K562 (cell line): Measurements from ENCODE around the gene EPHB1. TPM values are rescaled to one million over a fixed set of nuclear protein-coding genes. Genes with fewer than 3 reads are reported as not detected.

ENCODE experiments used
- ATAC-seq: fragments of 200-7000 bp; cut with Tn5 transposase; 3 replicates; pipeline ENCODE4 v1.9.1; 2020; ENCODE audit warnings: moderate library complexity
- BruUV-seq: library from RNA; stranded (reverse); fragments of 400-500 nt; replicated peaks from 2 replicates; lab custom pipeline; 2021; lab: Mats Ljungman, UMichigan
- CTCF ChIA-PET: fragments of 300-600 bp; formaldehyde crosslinking; extraction: SDS; loops from one replicate; lab custom pipeline; 2021; ENCODE audit warnings: low intra/inter-chr PET ratio; lab: Yijun Ruan, JAX
- POLR2A ChIA-PET: fragments of 300-600, 350-650 bp; sonication (Branson Sonifier 250); formaldehyde crosslinking; extraction: SDS; loops from one replicate; lab custom pipeline; 2021; ENCODE audit warnings: antibody characterized with exemption, inconsistent platforms; lab: Yijun Ruan, JAX
- DNase-seq, 4 experiments: peaks; one replicate each; pipeline versions ENCODE4 v3.0.0 to v3.0.0-alpha.2; 2011 to 2018; ENCODE audit warnings: low spot score in 3 of 4, mixed read lengths in 3 of 4; ENCODE audit errors: extremely low read depth in 1 of 4
- FAIRE-seq: peaks from 2 replicates; lab custom pipeline; 2011; peaks lifted over from hg19 to GRCh38; lab: Jason Lieb, UNC
- H2AFZ ChIP-seq: 2 replicates; pipeline ENCODE4 v1.6.0; 2011; ENCODE audit warnings: low read depth, low read length, control low read depth, inconsistent platforms
- H3K27ac ChIP-seq: fragments of 200-600 bp; 3 replicates; pipeline ENCODE4 v1.8.0; 2011; ENCODE audit warnings: low read depth, mild to moderate bottlenecking, control low read depth, inconsistent platforms, low read length, moderate library complexity, mixed read lengths; ENCODE audit errors: extremely low read depth
- H3K27me3 ChIP-seq, 2 experiments: fragments of 300-600 bp in 1 of 2; 2 replicates in 1 of 2; 3 replicates in 1 of 2; pipeline versions ENCODE4 v1.6.0 to v1.8.0; 2011; ENCODE audit warnings: inconsistent platforms in 2 of 2, low read length in 2 of 2, mild to moderate bottlenecking in 1 of 2, mixed read lengths in 1 of 2, moderate library complexity in 1 of 2; ENCODE audit not compliant: control insufficient read depth in 2 of 2, insufficient read depth in 2 of 2
- H3K36me3 ChIP-seq: fragments of 300-600 bp; 3 replicates; pipeline ENCODE4 v1.8.0; 2011; ENCODE audit warnings: mild to moderate bottlenecking, low read length, inconsistent platforms; ENCODE audit not compliant: control insufficient read depth, insufficient read depth
- H3K4me1 ChIP-seq, 2 experiments: fragments of 200-600 bp in 1 of 2; replicated peaks in 1 of 2; 2 replicates in 1 of 2; 3 replicates in 1 of 2; pipeline versions ENCODE4 v1.5.1 to v1.8.0; 2011; ENCODE audit warnings: inconsistent platforms in 2 of 2, low read length in 2 of 2, mild to moderate bottlenecking in 1 of 2, mixed read lengths in 1 of 2, moderate library complexity in 1 of 2; ENCODE audit not compliant: control insufficient read depth in 2 of 2, insufficient read depth in 2 of 2
- H3K4me2 ChIP-seq: 2 replicates; pipeline ENCODE4 v1.6.1; 2011; ENCODE audit warnings: low read length, control low read depth, inconsistent platforms, mixed read lengths; ENCODE audit not compliant: insufficient read depth
- H3K4me3 ChIP-seq: fragments of 200-600 bp; sonication (generic), shearing (Covaris generic); 2 replicates; pipeline ENCODE4 v1.5.1; 2016; ENCODE audit warnings: control low read depth, inconsistent platforms
- H3K79me2 ChIP-seq: fragments of 200-600 bp; 3 replicates; pipeline ENCODE4 v1.8.0; 2011; ENCODE audit warnings: low read length, inconsistent platforms; ENCODE audit not compliant: control insufficient read depth, insufficient read depth
- H3K9ac ChIP-seq, 2 experiments: 2 replicates each; pipeline versions ENCODE4 v1.6.0 to v1.6.1; 2011; ENCODE audit warnings: low read depth in 2 of 2, low read length in 2 of 2, control low read depth in 1 of 2, inconsistent platforms in 1 of 2, mild to moderate bottlenecking in 1 of 2, mixed read lengths in 1 of 2; ENCODE audit not compliant: insufficient read depth in 1 of 2
- H3K9me1 ChIP-seq: one replicate; pipeline ENCODE4 v1.6.0; 2011; ENCODE audit warnings: inconsistent platforms, mild to moderate bottlenecking, low read length, moderate library complexity; ENCODE audit not compliant: control insufficient read depth, insufficient read depth
- H3K9me3 ChIP-seq: replicated peaks from 2 replicates; pipeline ENCODE4 v1.5.1; 2011; ENCODE audit warnings: low read depth, low read length, inconsistent platforms; ENCODE audit not compliant: control insufficient read depth, insufficient read depth
- H4K20me1 ChIP-seq: replicated peaks from 2 replicates; pipeline ENCODE4 v1.6.1; 2011; ENCODE audit warnings: low read length, inconsistent platforms, mixed read lengths; ENCODE audit not compliant: control insufficient read depth, insufficient read depth
- ADNP ChIP-seq: fragments of 200-800 bp; sonication (Bioruptor generic); IDR thresholded peaks from 2 replicates; pipeline ENCODE4 v1.6.1; 2016; ENCODE audit warnings: missing genetic modification characterization, missing compliant biosample characterization
- C11orf30 ChIP-seq: fragments of 450-650 bp; IDR thresholded peaks from 2 replicates; pipeline ENCODE4 v1.6.1; 2016; ENCODE audit warnings: low read depth, mild to moderate bottlenecking
- ETV1 ChIP-seq: fragments of 450-650 bp; conservative IDR thresholded peaks from 2 replicates; pipeline ENCODE4 v1.6.1; 2016; ENCODE audit warnings: missing genetic modification characterization, control low read depth, low read depth, missing compliant biosample characterization
- KLF10 ChIP-seq: fragments of 250-450 bp; sonication (Bioruptor Pico); IDR thresholded peaks from 2 replicates; pipeline ENCODE4 v1.6.1; 2021; ENCODE audit warnings: matching md5 sums
- LARP7 ChIP-seq: fragments of 450-650 bp; IDR thresholded peaks from 2 replicates; pipeline ENCODE4 v1.6.1; 2016
- MNT ChIP-seq, 2 experiments: fragments of 450-650 bp; conservative IDR thresholded peaks; 2 replicates each; pipeline ENCODE4 v1.6.1; 2017; ENCODE audit warnings: mild to moderate bottlenecking in 2 of 2, moderate library complexity in 2 of 2
- NFYB ChIP-seq: IDR thresholded peaks from 2 replicates; pipeline ENCODE4 v1.6.1; 2011; ENCODE audit warnings: mild to moderate bottlenecking, moderate library complexity; ENCODE audit not compliant: insufficient read length; ENCODE audit errors: extremely low read depth
- SMARCA4 ChIP-seq: fragments of 450-650 bp; IDR thresholded peaks from 2 replicates; pipeline ENCODE4 v1.6.1; 2016
- STAT5A ChIP-seq: IDR thresholded peaks from 2 replicates; pipeline ENCODE4 v1.6.1; 2012; ENCODE audit warnings: low read length, inconsistent platforms, borderline replicate concordance
- ZNF644 ChIP-seq: fragments of 200-800 bp; sonication (Bioruptor generic); IDR thresholded peaks from 2 replicates; pipeline ENCODE4 v1.6.1; 2016; ENCODE audit warnings: low read depth, missing genetic modification characterization, missing compliant biosample characterization
- ZNF77 ChIP-seq: fragments of 250-450 bp; sonication (Bioruptor Pico); IDR thresholded peaks from 2 replicates; pipeline ENCODE4 v1.5.0; 2020
- WGBS: fragments of 100-300 bp; shearing (Covaris generic); methylation state at CpG from one replicate; pipeline ENCODE4 v1.1.6; 2016; ENCODE audit warnings: low coverage, mixed read lengths; ENCODE audit not compliant: insufficient coverage; ENCODE audit errors: missing lambda C conversion rate; 5-methylcytosine and 5-hydroxymethylcytosine counted together
- in situ Hi-C: fragments of 300-500 bp; cut with MboI; formaldehyde crosslinking; loops from 4 replicates; pipeline ENCODE4 v1.15.0; 2018; ENCODE audit warnings: inconsistent platforms, mixed read lengths
- intact Hi-C: fragments of 100-400 bp; cut with micrococcal nuclease; formaldehyde crosslinking; loops from 2 replicates; pipeline ENCODE4 v1.14.2; 2022
- polyA plus RNA-seq, 8 experiments: library from polyadenylated mRNA; depleted of rRNA in 4 of 8; stranded (reverse) in 5 of 8; unstranded in 3 of 8; fragments of >200 nt; fragmentation: Nextera tagmentation in 2 of 8; fragmentation: Illumina TruSeq in 1 of 8; extraction: Ambion mirVana in 2 of 8; extraction: Trizol in 1 of 8; gene quantifications; 2 replicates each; pipeline versions ENCODE4 v1.2.1 to v1.2.3, GENCODE V29; 2011 to 2014; ENCODE audit warnings: inconsistent platforms in 1 of 8, missing spikeins in 1 of 8
- total RNA-seq, 7 experiments: library from RNA; depleted of rRNA in 6 of 7; stranded (reverse); fragments of >200 nt in 6 of 7; fragmentation: Illumina TruSeq in 2 of 7; extraction: Trizol in 2 of 7; gene quantifications; 2 replicates each; pipeline versions ENCODE4 v1.2.1 to v1.2.3, GENCODE V29; 2011 to 2021; ENCODE audit warnings: low replicate concordance in 1 of 7
- TF ChIP-seq, protein P1 (sequence below): IDR thresholded peaks from 3 replicates; pipeline ENCODE4 v1.6.1; 2011; ENCODE audit warnings: borderline replicate concordance, mild to moderate bottlenecking; ENCODE audit not compliant: insufficient read length, insufficient read depth

Gene EPHB1
- total and polyA plus RNA-seq, 9 of the 15 experiments (the other 6 are each of a cell fraction or from before 2014, with no cell fraction given) = 0.29 TPM; not detected in 8

DNA sequence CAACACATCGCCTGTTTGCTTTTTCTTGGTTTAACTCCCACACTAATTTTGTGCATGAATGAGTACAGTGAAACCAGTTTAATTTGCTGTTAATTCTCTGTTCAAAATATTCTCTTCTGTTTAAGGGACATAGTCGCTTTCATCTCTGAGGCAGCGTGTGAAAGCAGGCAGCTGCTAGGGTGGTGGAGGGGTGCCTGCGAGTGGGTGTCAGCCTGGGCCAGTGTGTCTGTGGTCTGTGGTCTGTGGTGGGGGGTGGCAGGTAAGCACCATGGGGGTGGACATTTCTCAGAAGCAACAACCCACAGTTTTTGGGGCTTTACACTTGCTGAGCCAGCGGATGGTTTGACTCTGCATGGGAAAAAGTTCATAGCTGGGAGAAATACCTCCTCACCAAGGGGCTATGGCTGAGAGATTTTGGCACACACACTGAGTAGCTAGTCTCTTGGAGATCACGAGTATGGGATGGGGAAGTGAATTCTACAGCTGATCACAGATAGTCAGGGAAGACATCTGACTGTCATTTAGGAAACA lies 109.2 kb downstream of the EPHB1 start (continued):
- no peak for TF ChIP-seq MNT (conservative IDR thresholded peaks at IDR 0.05)
- no peak for TF ChIP-seq NFYB
- TF ChIP-seq, all 486 proteins: peak for 0

GRCh38 chr3:134904776-134905646 lies 110.0 kb downstream of the EPHB1 start:
- no TSS peak for BruUV-seq
- no peaks in the 10 kb centered on the region for H3K36me3 ChIP-seq
- in situ Hi-C loops = no loop called here
- no peak overlapping the region for H3K4me2 ChIP-seq
- TF ChIP-seq STAT5A (no peak), ADNP (tag) (no peak), LARP7 (no peak), C11orf30 (no peak), ZNF644 (tag) (no peak), SMARCA4 (no peak), ZNF77 (no peak), ETV1 (tag) (no peak), KLF10 (CRISPR knock-in tag) (no peak)
- TF ChIP-seq, protein P1, sequence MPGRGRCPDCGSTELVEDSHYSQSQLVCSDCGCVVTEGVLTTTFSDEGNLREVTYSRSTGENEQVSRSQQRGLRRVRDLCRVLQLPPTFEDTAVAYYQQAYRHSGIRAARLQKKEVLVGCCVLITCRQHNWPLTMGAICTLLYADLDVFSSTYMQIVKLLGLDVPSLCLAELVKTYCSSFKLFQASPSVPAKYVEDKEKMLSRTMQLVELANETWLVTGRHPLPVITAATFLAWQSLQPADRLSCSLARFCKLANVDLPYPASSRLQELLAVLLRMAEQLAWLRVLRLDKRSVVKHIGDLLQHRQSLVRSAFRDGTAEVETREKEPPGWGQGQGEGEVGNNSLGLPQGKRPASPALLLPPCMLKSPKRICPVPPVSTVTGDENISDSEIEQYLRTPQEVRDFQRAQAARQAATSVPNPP = no peak
- TF ChIP-seq, all 486 proteins: peak for 0
- ChIA-PET POLR2A (no interaction called here), CTCF (no interaction called here)
- Histone ChIP-seq H3K9me3 (no peaks in the 10 kb centered on the region), H3K4me3 (no peak overlapping the region), H3K27me3 (no peaks in the 10 kb centered on the region), H4K20me1 (no peaks in the 10 kb centered on the region), H2AFZ (no peak overlapping the region), H3K4me1 (no peaks in the 10 kb centered on the region), H3K79me2 (no peaks in the 10 kb centered on the region), H3K27ac (no peak overlapping the region), H3K9ac (no peak overlapping the region), H3K9me1 (no peaks in the 10 kb centered on the region)
- no peak for ATAC-seq
- FAIRE-seq = no peak
- no peak for DNase-seq
- intact Hi-C loops = no loop called here
- 0% methylated on average over 6 of the region's 7 CpGs for WGBS
